ENCODE data around the gene DDX49. TPM values are rescaled to one million over a fixed set of nuclear protein-coding genes. Genes with fewer than 3 reads are reported as not detected.

The DDX49 gene
- total and polyA plus RNA-seq, 2 donors from 2014 or later: 39.5 to 40.6 TPM

GRCh38 chr19:18945297-18945696 is 25.8 kb downstream of the DDX49 start:
- no peaks in the 10 kb centered on the region for H3K9me3 ChIP-seq (ENCODE audit: control insufficient read depth in 2 of 3, insufficient read depth in 1 of 3, low read length in 3 of 3)
- H3K9ac ChIP-seq (ENCODE audit: low read length in 3 of 3): no peak overlapping the region
- H3K27me3 ChIP-seq (ENCODE audit: control insufficient read depth, insufficient read depth, low read length): no peaks in the 10 kb centered on the region
- FAIRE-seq: no peak
- peaks cover 0 to 4% (median 3%) of the 10 kb centered on the region in 3 donors for H3K4me1 ChIP-seq (ENCODE audit: control insufficient read depth in 2 of 3, insufficient read depth in 2 of 3, low read depth in 1 of 3, low read length in 3 of 3)
- TF ChIP-seq, protein P1, sequence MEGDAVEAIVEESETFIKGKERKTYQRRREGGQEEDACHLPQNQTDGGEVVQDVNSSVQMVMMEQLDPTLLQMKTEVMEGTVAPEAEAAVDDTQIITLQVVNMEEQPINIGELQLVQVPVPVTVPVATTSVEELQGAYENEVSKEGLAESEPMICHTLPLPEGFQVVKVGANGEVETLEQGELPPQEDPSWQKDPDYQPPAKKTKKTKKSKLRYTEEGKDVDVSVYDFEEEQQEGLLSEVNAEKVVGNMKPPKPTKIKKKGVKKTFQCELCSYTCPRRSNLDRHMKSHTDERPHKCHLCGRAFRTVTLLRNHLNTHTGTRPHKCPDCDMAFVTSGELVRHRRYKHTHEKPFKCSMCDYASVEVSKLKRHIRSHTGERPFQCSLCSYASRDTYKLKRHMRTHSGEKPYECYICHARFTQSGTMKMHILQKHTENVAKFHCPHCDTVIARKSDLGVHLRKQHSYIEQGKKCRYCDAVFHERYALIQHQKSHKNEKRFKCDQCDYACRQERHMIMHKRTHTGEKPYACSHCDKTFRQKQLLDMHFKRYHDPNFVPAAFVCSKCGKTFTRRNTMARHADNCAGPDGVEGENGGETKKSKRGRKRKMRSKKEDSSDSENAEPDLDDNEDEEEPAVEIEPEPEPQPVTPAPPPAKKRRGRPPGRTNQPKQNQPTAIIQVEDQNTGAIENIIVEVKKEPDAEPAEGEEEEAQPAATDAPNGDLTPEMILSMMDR (IDR thresholded peaks at IDR 0.05; ENCODE audit: borderline replicate concordance, extremely low read depth, insufficient read depth): no peak
- H3K27ac ChIP-seq (ENCODE audit: low read depth in 2 of 2, low read length in 2 of 2): no peak overlapping the region
- no peaks in the 10 kb centered on the region for H3K36me3 ChIP-seq (ENCODE audit: control insufficient read depth in 2 of 3, insufficient read depth in 3 of 3, low read length in 3 of 3)
- intact Hi-C loops (cut with DNase I): no loop called here
- DNase-seq: no peak
- no peak overlapping the region for H3K4me3 ChIP-seq (ENCODE audit: low read length in 3 of 3)

DNA sequence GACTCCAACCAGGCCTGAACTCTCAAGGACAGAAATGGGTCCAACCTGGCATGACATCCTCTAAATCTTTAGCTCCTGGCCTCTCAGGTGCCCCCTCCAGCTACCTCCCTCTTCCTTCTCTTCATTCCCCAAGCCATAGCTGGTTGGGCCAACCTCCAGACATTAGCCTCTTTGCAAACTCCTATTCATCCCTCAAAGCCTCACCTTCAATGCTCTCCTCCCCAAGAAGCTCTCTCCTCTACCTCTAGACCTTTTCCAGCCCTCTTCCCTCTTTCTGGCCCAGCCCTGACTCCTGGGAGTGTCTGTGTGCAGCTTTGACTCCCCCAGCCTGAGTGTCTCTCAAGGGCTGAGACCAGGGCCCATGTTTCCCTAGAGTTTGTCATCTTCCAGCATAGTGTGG is 26.8 kb downstream of the DDX49 start:
- FAIRE-seq (no peak), DNase-seq (no peak)
- Histone ChIP-seq H3K4me1 (ENCODE audit: control insufficient read depth in 2 of 3, insufficient read depth in 2 of 3, low read depth in 1 of 3, low read length in 3 of 3) (peaks cover 0 to 4% (median 3%) of the 10 kb centered on the region in 3 donors), H3K9ac (ENCODE audit: low read length in 3 of 3) (no peak overlapping the region), H3K4me3 (ENCODE audit: low read length in 3 of 3) (no peak overlapping the region), H3K27ac (ENCODE audit: low read depth in 2 of 2, low read length in 2 of 2) (no peak overlapping the region), H3K9me3 (ENCODE audit: control insufficient read depth in 2 of 3, insufficient read depth in 1 of 3, low read length in 3 of 3) (no peaks in the 10 kb centered on the region), H3K36me3 (ENCODE audit: control insufficient read depth in 2 of 3, insufficient read depth in 3 of 3, low read length in 3 of 3) (no peaks in the 10 kb centered on the region), H3K27me3 (ENCODE audit: control insufficient read depth, insufficient read depth, low read length) (no peaks in the 10 kb centered on the region)
- intact Hi-C loops (cut with DNase I): no loop called here
- TF ChIP-seq, protein P1 (IDR thresholded peaks at IDR 0.05; ENCODE audit: borderline replicate concordance, extremely low read depth, insufficient read depth): no peak

GRCh38 chr19:18946918-18947317 is 27.4 kb downstream of the DDX49 start:
- Histone ChIP-seq H3K4me1 (ENCODE audit: control insufficient read depth in 2 of 3, insufficient read depth in 2 of 3, low read depth in 1 of 3, low read length in 3 of 3) (no peaks in the 10 kb centered on the region), H3K36me3 (ENCODE audit: control insufficient read depth in 2 of 3, insufficient read depth in 3 of 3, low read length in 3 of 3) (no peaks in the 10 kb centered on the region), H3K27me3 (ENCODE audit: control insufficient read depth, insufficient read depth, low read length) (no peaks in the 10 kb centered on the region), H3K9ac (ENCODE audit: low read length in 3 of 3) (no peak overlapping the region), H3K4me3 (ENCODE audit: low read length in 3 of 3) (no peak overlapping the region), H3K27ac (ENCODE audit: low read depth in 2 of 2, low read length in 2 of 2) (no peak overlapping the region), H3K9me3 (ENCODE audit: control insufficient read depth in 2 of 3, insufficient read depth in 1 of 3, low read length in 3 of 3) (no peaks in the 10 kb centered on the region)
- DNase-seq (no peak), FAIRE-seq (no peak)
- TF ChIP-seq, protein P1 (IDR thresholded peaks at IDR 0.05; ENCODE audit: borderline replicate concordance, extremely low read depth, insufficient read depth): no peak
- intact Hi-C loops (cut with DNase I): no loop called here
